Inflammatory macrophage (primary cell): ENCODE results near the gene DYRK2.

ENCODE experiments used
- DNase-seq, 2 donors: peaks; one replicate each; pipeline ENCODE4 v3.0.0-alpha.2; 2020 to 2022
- total RNA-seq, 18 experiments: gene quantifications; one replicate each; lab custom pipeline; 2026; ENCODE audit warnings: mixed read lengths in 6 of 18, inconsistent platforms in 2 of 18; lab: John Stamatoyannopoulos, UW

DYRK2 gene
- 5.8 to 256 (median 111) reads per million in 18 experiments for total RNA-seq

DNA sequence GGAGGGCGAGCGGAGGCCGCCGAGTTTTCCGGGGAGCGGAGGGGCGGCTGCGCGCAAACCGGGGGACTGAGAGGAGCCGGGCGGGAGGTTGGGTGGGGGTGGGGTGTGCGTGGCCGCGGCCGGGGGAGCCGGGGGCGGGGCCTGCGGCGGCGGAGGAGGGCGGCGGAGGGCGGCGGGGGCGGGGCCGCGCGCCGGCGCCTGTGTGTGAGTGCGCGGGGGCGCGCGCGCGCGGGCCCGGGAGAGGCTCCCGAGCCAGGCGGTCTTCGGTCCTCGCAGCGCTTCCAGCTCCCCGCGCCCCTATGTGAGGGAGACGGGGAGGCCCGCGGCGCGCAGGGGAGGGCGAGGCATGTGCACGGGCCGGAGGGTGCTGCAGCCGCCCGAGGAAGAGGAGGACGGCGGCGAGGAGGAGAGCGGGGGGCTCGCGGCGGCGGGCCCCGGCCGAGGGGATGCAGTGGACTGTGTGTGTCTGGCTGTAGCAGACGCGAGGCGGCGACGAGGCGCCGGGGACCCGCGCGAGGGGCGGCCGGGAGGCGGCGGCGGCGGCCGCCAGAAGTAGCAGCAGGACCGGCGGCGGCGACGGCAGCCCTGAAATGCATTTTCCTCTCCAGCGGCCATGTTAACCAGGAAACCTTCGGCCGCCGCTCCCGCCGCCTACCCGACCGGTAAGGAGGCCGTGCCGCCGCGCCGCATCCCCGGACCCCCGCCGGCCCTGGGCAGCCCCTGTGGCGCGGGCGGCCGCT lies at the start of gene DYRK2:
Gene DYRK2 (plus strand): TSS at position 225 of the 740 bp plus-strand sequence. CDS start 389 bp downstream, at position 614.
- DNase-seq = peak; percentile 36 to 72

DNA sequence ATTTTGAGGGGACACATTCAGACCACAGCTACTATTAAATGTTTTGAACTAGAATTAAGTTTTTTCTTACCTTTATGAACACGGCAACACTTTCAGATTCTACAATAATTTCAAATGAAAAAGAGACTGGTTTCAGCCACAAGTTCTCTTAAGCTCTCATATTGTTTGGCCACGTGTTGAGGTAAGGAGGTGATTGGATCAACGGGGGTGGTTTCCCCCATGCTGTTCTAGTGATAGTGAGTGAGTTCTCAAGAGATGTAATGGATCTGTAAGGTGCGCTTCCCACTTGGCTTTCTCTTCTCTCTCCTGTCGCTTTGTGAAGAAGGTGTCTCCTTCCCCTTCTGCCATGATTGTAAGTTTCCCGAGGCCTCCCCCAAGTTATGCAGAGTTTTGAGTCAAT lies 48.9 kb upstream of the DYRK2 start:
- no peak for DNase-seq

DNA sequence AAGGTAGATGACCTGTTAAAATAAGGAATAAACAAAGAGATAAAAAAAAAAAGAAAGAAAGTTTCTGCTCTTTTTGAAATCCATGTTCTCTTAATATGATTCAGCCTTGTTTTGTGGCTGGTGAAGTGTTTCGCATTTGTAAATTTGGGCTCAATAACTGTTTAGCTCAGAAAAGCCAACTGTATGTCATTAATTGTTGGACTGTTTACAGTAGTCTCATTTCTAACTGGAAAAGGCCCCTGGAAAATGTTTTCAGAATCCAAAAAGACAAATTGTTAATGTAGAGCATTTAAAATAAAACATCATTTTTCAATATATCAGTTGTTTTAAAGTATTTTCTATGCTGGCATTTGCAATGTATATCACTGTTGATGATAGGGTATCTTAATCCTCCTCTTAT lies 47.4 kb upstream of the DYRK2 start:
- no peak for DNase-seq

DNA sequence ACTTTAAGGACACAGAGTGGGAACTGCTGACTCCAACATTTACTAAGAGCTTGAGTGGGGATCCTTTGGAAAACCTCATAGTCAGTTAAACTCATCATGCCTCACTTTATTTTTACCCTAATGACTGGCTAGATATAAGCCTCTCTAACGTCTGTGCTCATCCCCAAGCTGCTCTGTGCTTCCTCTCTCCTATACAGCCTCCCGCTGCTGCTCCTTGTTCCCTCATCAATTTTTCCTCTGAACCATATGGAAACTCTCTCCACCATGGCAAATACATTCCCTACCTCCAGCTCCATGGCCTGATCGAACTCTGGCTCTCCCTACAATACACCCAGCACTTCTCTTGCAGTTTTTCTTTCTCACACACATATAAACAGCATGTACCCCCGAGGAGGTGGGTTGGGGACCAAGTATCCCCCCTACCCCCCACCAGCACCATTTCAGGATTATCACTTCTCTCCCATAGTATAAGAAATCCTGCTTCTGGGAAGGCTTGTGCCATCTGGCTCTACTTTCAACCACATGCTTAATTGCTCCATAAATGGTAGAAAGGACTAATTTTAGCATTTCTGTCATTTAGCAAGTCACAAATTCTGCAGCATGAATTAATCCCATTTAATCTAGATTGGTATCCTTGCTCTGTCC lies 39.2 kb upstream of the DYRK2 start:
- no peak for DNase-seq

DNA sequence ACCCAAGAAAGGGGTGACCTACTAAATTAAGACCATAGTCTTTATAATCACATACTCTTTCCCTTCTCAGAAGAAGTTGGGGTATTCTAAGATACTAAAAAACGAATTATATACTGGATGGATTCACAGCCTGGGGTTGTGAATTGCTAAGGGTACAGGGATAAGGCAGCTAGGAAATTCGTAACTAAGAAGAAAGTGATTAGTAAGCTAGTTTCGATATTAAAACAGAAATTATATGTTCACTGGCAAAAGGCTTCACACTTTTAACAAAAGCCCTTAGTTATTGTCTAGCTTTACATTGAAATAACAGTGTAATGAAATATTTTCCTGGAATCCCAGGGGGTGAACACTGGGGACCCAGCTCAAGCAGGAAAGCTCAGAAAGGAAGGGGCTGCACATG lies 35.5 kb upstream of the DYRK2 start:
- DNase-seq = no peak

DNA sequence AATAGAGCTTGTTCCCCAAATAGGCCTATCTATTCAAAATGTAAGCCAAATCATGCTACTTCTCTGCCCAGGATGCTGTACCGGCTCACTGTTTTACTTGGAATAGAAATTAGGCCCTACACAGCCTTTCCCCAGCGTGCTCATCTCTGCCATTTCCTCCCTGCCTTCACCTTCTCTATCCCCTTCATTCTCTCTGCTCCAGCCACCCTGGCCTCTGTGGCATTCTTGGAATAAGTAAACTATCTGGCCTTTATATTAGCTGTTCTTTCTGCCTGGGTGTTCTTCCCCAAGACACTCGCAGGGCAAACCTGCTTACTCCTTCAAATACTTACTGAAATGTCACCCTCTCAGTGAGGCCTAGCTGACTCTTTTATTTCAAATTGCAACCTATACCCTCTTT lies 30.9 kb upstream of the DYRK2 start:
- no peak for DNase-seq

DNA sequence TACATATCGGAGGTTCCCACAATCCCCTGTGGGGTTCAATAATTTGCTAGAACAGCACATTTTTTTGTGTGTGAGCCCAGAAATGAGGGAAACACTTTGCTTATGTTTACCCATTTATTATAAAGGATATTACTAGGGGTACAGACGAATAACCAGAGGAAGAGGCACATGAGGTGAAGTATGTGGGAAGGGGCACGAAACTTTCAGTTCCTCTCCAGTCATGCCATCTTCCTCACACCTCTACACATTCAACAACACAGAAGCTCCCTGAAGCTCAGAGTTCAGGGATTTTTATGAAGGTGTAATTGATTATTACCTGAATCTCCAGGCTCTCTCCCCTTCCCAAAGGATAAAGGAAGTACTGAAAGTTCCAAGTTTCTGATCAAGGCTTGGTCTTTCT lies 30.2 kb upstream of the DYRK2 start:
- no peak for DNase-seq

DNA sequence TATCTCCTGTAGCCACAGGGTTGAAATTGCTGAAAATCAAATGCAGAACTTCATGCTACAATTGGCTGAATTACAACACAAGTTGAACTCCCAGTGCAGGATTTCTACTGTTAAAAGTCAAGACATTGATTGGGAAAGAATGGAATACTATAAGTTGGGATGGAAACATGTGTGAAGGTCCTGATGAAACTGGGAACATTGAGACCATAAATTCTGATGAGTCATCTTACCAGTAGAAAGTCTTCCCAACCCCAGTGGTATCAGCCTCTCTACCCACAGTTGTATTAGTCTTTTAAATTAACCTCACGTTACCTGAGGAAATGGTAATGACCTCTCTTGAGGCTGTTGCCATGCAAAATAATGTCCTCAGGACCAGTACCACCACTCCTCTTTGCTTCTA lies 27.4 kb upstream of the DYRK2 start:
- no peak for DNase-seq

DNA sequence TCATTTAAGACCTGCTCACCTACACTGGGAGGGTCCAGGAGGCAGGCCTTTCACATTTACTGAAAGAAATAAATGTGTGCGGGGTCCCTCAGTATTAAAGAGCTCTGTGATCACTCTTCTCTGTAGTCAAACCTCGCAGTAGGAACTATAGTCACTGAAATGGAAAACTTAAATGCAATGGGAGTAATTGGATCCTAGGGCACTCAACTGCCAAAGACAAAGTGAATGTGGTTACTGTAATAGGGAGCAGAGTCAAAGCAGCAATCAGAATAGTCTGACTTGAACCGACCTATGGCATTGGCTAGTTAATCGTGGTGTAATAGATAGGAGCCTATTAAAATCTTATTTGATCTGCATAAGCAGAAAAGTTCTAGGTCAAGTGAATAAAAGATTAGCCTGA lies 26.6 kb upstream of the DYRK2 start:
- DNase-seq = no peak

DNA sequence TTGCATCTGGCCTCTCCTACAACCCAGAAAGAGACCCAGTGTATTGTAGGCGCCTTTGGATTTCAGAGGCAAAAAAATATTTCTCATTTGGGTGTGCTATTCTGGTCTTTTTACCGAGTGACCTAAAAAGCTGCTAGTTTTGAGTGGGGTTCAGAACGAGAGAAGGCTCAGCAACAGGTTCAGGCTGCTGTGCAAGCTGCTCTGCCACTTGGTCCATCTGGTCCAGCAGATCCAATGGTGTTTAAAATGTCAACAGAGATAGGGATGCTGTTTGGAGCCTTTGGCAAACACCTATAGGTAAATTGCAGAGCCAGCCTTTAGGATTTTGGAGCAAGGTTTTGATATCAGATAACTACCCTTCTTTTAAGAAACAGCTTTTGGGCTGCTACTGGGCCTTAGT lies 25.3 kb upstream of the DYRK2 start:
- DNase-seq = no peak

DNA sequence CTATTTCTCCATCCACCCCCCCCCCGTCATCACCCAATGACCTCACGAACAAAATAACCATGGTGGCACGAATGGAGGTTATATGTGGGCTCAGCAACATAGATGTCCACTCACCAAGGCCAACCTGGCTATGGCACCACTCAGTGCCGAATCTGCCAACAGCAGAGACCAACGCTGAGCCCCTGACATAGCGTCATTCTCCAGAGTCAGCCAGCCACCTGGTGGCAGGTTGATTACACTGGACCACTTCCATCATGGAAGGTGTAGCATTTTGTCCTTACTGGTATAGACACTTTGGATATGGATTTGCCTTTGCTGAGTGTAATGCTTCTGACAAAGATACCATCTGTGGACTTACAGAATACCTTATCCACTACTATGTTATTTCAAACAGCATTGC lies 24.2 kb upstream of the DYRK2 start:
- DNase-seq = no peak

DNA sequence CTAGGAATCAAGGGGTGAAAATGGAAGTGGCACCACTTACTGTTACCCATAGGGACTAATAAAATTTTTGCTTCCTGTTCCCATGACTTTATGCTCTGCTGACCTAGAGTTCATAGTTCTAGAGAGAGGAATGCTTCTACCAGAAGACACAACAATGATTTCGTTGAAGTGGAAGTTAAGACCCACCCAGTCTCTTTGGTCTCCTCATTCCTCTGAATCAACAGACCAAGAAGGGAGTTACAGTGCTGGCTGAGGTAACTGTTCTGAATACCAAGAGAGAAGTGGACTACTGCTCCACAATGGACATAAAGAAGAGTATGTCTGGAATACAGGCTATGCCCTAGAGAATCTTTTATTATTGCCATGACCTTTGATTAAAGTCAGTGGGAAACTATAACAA lies 23.5 kb upstream of the DYRK2 start:
- no peak for DNase-seq

DNA sequence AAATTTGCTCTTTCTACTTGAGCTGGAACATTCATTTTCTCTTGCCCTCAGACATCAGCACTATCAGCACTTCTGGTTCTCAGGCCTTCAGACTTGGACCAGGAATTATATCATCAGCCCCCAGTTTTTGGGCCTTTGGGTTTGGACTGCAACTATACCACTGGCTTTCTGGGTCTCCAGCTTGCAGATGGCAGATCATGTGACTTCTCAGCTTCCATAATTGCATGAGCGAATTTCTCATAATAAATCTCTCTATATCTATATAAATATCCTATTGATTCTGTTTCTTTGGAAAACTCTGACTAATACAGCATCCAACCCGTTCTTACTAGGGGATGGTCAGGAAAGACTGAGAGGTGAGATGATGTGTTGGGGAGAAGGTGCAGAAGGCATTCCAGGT lies 22.4 kb upstream of the DYRK2 start:
- DNase-seq = no peak

DNA sequence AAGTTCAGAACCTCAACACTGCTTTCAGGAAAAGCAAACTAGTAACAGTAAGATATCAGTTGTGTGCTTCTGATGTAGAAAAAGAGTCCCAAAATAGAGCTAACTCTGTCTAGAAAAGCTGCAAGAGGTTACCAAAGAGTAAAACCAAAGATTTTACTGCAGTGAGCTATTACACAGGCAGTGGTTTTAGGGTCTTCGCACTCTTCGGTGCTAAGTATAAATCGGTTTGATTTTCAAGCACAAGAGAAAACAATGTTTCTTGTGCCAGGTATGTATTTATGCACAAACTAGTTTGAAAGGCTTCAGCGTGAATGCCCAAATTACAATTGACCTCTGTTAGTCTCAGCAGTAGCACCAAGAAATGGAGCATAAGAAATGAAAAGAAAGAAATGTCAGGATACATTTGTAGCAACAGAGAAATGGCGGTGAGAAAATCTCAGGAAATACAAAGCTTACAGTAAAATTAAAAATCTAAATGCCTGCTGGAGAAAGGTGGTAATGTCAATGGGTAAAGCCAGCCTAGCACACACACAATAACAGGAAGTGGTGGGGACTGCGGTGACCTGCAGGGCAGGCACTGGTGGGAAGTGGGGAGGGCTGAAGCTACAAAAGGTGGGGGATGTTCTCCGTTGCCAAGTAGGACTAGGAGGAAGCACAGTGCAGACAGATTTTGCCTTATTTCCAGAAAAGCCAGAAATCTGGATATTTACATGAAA lies 18.0 kb upstream of the DYRK2 start:
- peak; percentile 71 to 82 for DNase-seq

DNA sequence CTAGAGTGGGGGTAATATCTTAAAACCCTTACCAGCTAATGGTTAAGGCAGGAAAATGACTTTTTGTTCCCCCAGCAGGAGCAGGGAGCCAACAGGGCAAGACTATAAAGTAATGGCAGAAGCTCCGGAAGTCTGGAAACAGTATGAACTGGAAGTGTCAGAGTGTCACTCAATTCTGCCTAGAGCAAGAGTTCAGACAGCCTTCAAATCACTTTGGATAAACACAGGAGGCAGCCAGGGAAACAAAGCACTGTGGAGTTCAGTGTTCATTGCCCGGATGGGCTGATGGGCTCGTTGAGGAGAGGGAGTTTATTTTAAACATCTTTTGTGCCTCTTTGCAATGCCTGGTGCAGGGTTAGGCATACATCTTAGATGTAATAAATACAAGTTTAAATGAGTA lies 16.5 kb upstream of the DYRK2 start:
- no peak for DNase-seq

DNA sequence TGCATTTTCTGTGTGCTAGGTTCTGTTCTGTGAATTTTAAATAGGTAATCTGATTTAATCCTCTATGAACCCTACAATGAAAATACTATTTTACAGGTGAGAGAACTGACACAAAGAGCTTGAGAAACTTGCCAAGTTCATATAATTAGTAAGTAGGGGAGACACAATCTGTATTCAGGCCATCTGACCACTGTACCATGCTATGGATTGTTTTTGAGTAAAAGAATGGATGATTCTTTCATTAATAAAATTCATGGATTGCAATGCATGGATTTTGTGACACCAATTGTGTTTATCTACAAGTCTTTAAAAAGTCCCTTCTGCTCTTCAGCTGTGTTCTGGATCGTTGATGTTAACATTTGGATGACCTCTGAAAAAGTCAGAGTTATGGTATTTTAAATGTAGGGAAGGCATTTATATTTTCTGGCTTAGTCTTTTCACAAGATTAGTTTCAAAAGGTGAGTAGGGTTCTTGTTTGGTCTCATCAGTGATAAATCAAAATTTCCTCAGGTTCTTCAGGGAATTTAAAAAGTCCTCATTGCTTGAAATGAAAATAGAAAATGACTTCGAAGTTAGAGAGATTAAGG lies 15.4 kb upstream of the DYRK2 start:
- no peak for DNase-seq

DNA sequence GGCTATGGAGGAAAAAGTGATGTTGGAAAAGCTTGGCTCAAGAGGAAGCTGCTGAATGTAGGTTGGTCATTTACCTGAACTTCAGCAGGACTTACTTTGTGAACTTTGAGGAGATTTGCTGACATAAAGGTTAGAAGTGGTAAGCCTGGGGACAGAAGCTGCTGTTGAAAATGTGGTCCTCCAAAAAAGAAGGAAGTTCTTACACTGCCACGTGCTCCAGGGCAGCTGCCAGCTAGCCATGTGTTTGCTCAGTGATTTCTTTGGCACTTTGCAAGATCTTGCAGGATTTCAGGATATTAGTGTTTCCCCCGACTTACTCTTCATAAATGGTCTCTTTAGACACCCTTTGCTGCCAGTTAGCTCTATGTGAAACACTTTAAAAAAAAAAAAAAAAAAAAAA lies 14.8 kb upstream of the DYRK2 start:
- DNase-seq = peak; percentile 69 to 80

DNA sequence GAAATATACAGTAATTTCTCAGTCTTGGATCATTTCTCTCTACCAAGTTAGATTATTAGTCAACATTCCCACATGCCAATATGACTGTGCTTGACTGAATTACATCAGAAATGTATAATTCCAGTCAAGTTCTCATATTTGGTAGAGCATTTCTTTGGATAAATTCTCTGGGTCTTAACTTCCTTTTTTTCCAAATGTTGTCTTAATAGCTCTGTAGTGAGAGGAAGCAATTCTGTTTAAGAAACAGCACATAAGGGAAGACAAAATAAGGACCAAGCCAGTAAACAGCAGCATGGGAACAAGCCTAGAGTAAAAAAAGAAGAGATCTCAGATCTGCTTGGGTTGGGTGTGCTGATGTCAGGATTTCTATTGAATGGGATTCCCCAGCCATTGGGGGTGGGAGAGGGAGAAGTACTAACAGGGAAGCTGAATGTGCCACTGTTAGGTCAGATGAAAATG lies 14.2 kb upstream of the DYRK2 start:
- DNase-seq = peak; percentile 90 to 91

DNA sequence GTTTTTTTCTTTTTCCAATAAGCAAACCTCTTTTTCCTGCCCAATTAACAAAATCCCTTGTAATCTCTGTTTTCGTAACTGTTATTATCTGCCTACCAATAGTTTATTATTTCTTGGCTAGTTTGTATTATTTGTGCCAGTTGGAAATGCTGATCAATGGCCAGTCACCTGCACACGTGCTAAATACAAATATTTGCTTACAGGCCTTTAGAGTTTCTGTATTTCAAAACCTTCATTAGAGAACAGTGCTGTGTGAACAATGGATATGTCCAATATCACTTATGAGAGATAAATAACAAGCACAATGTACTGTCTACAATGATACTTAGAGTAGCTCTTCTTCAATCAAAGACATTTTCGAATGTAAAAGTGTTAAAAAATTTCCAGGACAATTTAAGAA lies 10.8 kb upstream of the DYRK2 start:
- DNase-seq = no peak

DNA sequence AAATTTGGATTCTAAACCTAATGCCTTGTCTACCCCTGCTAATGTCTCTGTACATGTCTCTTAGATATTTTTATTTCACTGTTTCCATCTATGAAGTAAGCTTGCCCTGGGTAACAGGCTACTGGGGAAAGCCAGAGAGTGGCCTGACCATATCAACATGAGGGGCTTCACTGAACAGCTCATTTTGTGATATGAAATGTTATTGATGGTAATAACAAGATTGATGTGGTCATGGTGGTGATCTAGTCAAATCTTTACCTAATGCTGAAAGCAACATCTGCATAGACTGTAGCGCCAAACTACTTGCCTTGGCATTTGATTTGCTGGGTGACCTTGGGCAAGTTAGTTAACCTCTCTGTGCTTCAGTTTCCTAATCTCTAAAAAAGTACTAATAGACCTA lies 9.9 kb upstream of the DYRK2 start:
- no peak for DNase-seq

DNA sequence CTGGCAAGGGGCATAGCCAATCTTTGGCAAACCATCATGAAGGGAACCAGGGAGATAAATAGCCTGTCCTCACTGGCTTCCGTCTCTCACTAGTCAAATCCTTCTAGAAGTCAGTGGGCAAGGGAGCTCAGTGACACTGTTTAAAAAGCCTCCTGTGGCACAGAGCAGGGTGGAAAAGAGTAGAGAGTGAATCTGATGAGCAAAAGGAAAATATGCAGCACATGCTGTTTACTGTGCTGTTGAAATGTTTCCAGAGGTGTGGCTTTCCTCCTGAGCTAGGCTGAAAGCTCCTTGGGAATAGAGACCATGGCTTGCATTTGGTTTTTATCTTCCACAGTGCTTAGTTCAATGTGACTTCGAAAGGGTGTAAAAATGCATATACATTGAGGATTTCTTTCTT lies 7.7 kb upstream of the DYRK2 start:
- DNase-seq = no peak

DNA sequence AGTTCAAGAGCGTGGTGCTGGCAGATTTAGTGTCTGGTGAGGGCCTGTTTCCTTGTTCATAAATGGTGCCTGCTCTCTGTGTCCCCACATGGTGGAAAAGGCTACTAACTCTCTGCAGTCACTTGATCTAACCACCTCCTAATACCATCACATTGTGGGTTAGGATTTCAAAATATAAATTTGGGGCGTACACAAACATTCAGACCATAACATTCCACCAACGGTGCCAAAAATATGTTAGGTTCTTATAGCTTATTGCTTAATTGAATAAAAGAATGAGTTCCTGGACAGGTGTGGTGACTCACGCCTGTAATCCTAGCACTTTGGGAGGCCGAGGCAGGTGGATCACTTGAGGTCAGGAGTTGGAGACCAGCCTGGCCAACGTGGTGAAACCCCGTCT lies 3.4 kb upstream of the DYRK2 start:
- DNase-seq = no peak

DNA sequence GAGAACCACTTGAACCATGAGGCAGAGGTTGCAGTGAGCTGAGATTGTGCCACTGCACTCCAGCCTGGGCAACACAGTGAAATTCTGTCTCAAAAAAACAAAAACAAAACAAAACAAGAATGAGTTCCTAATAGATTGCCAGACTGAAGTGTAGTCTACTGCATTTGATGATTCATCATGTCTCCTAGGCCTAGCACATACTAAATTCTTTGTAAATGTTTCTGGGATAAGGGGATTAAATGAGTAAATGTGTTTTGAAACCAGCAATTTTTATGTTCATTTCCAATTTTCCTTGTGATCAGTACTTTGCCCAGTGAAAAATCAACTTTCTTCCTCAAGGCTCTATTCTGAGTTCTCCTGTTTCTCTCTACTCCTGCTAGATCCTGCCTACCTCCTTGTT lies 2.9 kb upstream of the DYRK2 start:
- peak in 1 of 2 donors; percentile 26 for DNase-seq
